GM12878 (cell line): Measurements from ENCODE around the gene TPT1.

Source experiments
- CBX3 ChIP-seq: fragments of 200-600 bp; sonication (generic); IDR thresholded peaks from 2 replicates; pipeline ENCODE4 v1.6.1; 2016; ENCODE audit warnings: low read depth, borderline replicate concordance
- CHD2 ChIP-seq: IDR thresholded peaks from 2 replicates; pipeline ENCODE4 v1.6.1; 2011; ENCODE audit warnings: low read depth, low read length, improper control_type of control experiment, borderline replicate concordance
- CREB1 ChIP-seq: IDR thresholded peaks from 2 replicates; pipeline ENCODE4 v1.6.1; 2012; ENCODE audit warnings: low read depth, mild to moderate bottlenecking, inconsistent platforms
- KDM1A ChIP-seq: fragments of 200-600 bp; sonication (generic); IDR thresholded peaks from 2 replicates; pipeline ENCODE4 v1.6.1; 2016; ENCODE audit warnings: borderline replicate concordance
- MEF2B ChIP-seq: fragments of 450-650 bp; IDR thresholded peaks from 2 replicates; pipeline ENCODE4 v1.6.1; 2018; ENCODE audit warnings: mild to moderate bottlenecking, moderate library complexity; ENCODE audit not compliant: partially characterized antibody, poor library complexity, severe bottlenecking
- POLR2A ChIP-seq: IDR thresholded peaks from 2 replicates; pipeline ENCODE4 v1.6.1; 2011; ENCODE audit warnings: low read depth, mild to moderate bottlenecking, low read length
- SIN3A ChIP-seq: IDR thresholded peaks from 2 replicates; pipeline ENCODE4 v1.6.1; 2012; ENCODE audit warnings: low read depth, low read length, improper control_type of control experiment
- TF ChIP-seq, protein P1 (sequence below), 3 experiments: IDR thresholded peaks in 2 of 3; conservative IDR thresholded peaks in 1 of 3; 2 replicates each; pipeline ENCODE4 v1.5.1; 2011; ENCODE audit warnings: low read depth in 3 of 3, low read length in 3 of 3, mild to moderate bottlenecking in 3 of 3, control low read depth in 2 of 3, moderate library complexity in 2 of 3, inconsistent platforms in 1 of 3, mixed read lengths in 1 of 3; ENCODE audit not compliant: control insufficient read depth in 2 of 3, insufficient read depth in 1 of 3; ENCODE audit errors: extremely low read depth in 1 of 3

DNA sequence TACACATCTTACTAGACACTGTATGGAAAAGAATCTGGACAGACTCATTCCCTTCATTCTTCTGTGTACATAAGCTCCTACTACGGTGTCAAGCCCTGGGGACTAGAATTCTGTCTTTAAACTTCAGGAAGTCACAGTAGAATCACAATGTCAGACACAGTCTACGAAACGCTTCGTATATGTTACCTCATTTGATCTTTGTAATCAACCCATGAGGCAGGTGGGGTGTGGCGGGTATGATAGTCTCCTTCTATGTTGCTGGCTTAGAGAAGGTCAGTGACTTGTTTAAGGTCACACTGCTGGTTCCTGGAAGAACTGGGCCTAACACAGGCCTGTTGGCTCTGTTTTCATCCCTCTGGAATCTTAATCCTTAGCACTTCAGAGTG lies 32.2 kb upstream of the TPT1 start:
- no peak for TF ChIP-seq SIN3A
- TF ChIP-seq KDM1A: no peak
- TF ChIP-seq MEF2B: no peak
- TF ChIP-seq, protein P1, sequence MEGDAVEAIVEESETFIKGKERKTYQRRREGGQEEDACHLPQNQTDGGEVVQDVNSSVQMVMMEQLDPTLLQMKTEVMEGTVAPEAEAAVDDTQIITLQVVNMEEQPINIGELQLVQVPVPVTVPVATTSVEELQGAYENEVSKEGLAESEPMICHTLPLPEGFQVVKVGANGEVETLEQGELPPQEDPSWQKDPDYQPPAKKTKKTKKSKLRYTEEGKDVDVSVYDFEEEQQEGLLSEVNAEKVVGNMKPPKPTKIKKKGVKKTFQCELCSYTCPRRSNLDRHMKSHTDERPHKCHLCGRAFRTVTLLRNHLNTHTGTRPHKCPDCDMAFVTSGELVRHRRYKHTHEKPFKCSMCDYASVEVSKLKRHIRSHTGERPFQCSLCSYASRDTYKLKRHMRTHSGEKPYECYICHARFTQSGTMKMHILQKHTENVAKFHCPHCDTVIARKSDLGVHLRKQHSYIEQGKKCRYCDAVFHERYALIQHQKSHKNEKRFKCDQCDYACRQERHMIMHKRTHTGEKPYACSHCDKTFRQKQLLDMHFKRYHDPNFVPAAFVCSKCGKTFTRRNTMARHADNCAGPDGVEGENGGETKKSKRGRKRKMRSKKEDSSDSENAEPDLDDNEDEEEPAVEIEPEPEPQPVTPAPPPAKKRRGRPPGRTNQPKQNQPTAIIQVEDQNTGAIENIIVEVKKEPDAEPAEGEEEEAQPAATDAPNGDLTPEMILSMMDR (IDR thresholded peaks at IDR 0.05 in 2 of 3, conservative IDR thresholded peaks at IDR 0.05 in 1 of 3; ENCODE audit: control insufficient read depth in 2 of 3, extremely low read depth in 1 of 3, insufficient read depth in 1 of 3, low read depth in 3 of 3, low read length in 3 of 3): no peak
- TF ChIP-seq POLR2A: no peak
- no peak for TF ChIP-seq CREB1
- no peak for TF ChIP-seq CBX3
- TF ChIP-seq CHD2: no peak
